ENCODE data around the gene SEMA3F. TPM values are rescaled to one million over a fixed set of nuclear protein-coding genes. Genes with fewer than 3 reads are reported as not detected.

The SEMA3F gene
- total RNA-seq, 2 experiments from 2014 or later: not detected

DNA sequence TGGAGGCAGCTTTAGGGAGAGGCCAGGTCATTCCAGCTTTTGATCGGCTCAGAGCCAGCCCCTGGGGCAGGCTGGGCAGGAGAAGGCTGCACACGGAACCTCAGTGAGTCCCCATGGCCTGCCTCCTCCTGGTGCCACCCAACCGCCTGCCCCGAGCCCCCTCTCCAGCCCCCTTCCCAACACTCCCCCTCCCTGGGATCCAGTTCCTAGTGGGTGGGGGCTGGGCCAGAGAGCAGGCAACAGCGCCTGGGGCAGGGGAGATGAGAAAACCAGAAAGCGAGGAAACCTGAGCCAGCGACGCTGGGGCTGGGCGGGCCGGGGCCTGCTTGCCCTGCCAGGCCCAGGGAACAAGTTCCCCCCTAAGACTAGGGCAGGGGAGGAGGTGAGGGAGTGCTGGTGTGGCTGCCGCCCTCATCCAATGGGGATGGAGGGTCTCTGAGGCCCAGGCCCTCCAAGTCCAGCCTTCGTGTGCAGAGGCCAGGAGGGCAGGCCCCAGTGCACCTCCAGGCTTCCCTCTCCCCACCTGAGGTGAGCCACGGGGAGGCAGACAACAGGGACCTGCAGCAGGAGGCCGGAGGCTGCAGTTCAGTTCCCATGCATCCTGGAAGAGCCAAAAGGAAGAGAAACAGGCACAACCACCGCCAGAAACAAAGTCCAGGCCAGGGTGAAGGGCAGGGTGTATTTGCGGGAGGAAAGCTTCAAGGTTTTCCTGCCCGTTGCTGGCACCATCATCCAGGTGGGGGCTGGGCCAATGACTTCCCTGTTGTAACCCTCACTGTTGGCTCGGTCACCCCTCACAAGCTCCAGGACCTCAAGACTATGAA lies 4.0 kb upstream of the SEMA3F start:
- H3K4me1 Mint-ChIP-seq: peaks cover 11% of the 10 kb centered on the region
- H3K27ac Mint-ChIP-seq: no peak overlapping the region
- POLR2A ChIA-PET: no interaction called here
- H3K4me3 Mint-ChIP-seq: no peak overlapping the region
- CTCF ChIA-PET: interaction anchor here (0.5 to 0.9 kb wide), 3 partner anchors 13 to 442 kb away, joined by 3 read pairs; no protein-coding TSS in a partner anchor
- no peak for DNase-seq
- peaks cover 24% of the 10 kb centered on the region for H3K27me3 Mint-ChIP-seq
- H3K9me3 Mint-ChIP-seq: no peaks in the 10 kb centered on the region
- no peaks in the 10 kb centered on the region for H3K36me3 Mint-ChIP-seq (ENCODE audit: low read depth)

GRCh38 chr3:50151728-50152127 lies 3.4 kb upstream of the SEMA3F start:
- Mint-ChIP-seq H3K9me3 (no peaks in the 10 kb centered on the region), H3K4me3 (no peak overlapping the region), H3K27ac (no peak overlapping the region), H3K4me1 (peaks cover 11% of the 10 kb centered on the region), H3K36me3 (ENCODE audit: low read depth) (no peaks in the 10 kb centered on the region), H3K27me3 (peaks cover 29% of the 10 kb centered on the region)
- CTCF ChIA-PET: no interaction called here
- no peak for DNase-seq
- POLR2A ChIA-PET: no interaction called here

- ChIA-PET CTCF (no interaction called here), POLR2A (no interaction called here)
- Mint-ChIP-seq H3K4me3 (peak overlapping the region; percentile 63), H3K9me3 (no peaks in the 10 kb centered on the region), H3K27me3 (peaks cover 42% of the 10 kb centered on the region), H3K27ac (no peak overlapping the region), H3K4me1 (peaks cover 11% of the 10 kb centered on the region), H3K36me3 (ENCODE audit: low read depth) (no peaks in the 10 kb centered on the region)
- DNase-seq: no peak
Observed at GRCh38 chr3:50153782-50154475, 1.2 kb upstream of the SEMA3F start.

DNA sequence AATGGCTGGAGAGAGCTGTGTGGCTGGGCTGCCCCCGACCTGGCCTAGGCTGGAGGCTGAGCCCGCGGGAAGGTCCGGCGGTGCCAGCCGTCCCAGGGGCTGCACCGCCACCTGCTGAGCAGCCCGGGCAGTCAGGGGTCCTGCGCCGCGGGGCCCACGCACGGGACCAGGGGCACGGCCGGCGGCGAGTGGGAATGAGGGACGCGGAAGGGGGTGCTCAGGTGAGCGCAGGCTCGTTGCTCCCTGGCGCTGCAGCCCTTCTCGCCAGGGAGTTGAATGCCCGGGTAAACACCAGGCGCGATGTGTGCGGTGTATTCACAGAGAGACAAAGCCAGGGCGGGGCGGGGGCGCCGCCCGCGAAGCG lies 666 bp upstream of the SEMA3F start:
- H3K4me3 Mint-ChIP-seq: peak overlapping the region; percentile 63
- POLR2A ChIA-PET: no interaction called here
- no peaks in the 10 kb centered on the region for H3K9me3 Mint-ChIP-seq
- CTCF ChIA-PET: no interaction called here
- DNase-seq: no peak
- H3K27me3 Mint-ChIP-seq: peaks cover 42% of the 10 kb centered on the region
- no peaks in the 10 kb centered on the region for H3K36me3 Mint-ChIP-seq (ENCODE audit: low read depth)
- no peak overlapping the region for H3K27ac Mint-ChIP-seq
- H3K4me1 Mint-ChIP-seq: peaks cover 11% of the 10 kb centered on the region

DNA sequence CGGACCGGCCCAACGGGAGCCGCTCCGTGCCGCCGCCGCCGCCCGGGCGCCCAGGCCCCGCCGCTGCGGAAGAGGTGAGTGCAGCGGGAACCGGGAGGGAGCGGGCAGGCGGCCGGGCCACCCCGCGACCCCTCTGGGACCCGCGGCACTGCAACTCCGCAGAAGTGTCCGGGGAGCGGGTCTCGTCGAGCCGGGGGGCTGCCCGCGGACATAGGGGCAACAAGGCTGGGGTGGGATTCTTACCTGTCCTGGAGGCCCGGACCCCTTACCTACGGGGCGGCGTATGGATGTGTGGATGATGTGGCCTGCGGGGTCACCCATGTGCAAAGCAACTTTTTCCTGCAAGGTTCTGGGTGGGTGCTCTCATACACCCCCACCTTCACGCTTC lies 361 bp downstream of the SEMA3F start:
- peaks cover 42% of the 10 kb centered on the region for H3K27me3 Mint-ChIP-seq
- no peak overlapping the region for H3K27ac Mint-ChIP-seq
- no peaks in the 10 kb centered on the region for H3K9me3 Mint-ChIP-seq
- CTCF ChIA-PET: no interaction called here
- POLR2A ChIA-PET: no interaction called here
- peak overlapping the region; percentile 69 for H3K4me3 Mint-ChIP-seq
- peaks cover 11% of the 10 kb centered on the region for H3K4me1 Mint-ChIP-seq
- no peak for DNase-seq
- H3K36me3 Mint-ChIP-seq (ENCODE audit: low read depth): no peaks in the 10 kb centered on the region

- DNase-seq: no peak
Observed at GRCh38 chr3:50155891-50156290, 767 bp downstream of the SEMA3F start.

DNA sequence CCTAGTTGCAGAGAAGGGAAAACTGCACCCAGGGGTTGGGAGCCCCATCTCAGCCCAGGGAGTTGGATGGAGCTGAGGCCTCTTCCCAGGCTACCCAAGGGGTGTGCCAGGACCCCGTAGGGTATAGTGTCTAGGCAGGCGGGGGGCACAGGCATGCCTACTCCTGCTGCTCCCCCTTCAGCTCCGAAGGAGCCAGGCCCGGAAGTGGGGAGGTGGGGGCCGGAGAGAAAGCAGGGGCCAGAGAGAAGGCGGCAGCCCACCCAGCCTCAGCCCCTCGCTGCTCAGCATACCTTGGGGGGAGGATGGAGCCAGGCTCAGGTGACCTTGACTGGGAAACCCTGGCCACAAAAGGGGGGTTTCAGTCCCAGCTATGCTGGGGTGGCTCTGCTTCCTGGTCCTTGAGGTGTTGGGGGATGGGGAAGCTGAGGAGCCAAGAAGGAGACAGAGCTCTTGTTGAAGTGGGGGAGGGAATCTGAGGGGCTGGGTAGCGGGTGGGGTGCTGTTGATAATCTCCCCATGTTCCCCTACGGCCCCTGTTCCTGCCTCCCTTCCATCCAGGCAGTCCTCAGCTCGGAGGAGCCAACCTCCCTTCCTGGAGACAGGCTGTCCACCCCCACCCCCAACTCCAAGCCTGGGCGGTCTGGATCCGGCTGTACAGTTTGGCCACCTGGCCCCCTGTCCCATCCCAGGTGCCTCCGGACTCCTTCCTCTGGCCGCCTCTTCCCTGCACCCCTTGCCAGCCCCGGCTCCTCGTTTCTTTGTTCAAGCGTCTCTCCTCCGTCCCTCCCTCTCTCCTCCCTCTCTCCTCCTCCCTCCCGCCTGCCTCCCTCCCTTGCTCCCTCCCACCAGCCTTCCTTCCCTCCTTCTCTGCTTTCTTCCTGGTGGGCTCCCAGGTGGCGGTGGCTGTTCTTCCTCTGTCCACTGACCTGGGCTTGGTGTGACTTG lies 1.7 kb downstream of the SEMA3F start:
- Mint-ChIP-seq H3K36me3 (ENCODE audit: low read depth) (no peaks in the 10 kb centered on the region), H3K4me3 (no peak overlapping the region)
- CTCF ChIA-PET: interaction anchor here (0.6 to 2.2 kb wide), 7 partner anchors 13 to 136 kb away, joined by 3 to 6 read pairs (median 3); partner anchors contain the start of gene IFRD2

More at GRCh38 chr3:50155891-50156290, 767 bp downstream of the SEMA3F start:
- Mint-ChIP-seq H3K9me3 (no peaks in the 10 kb centered on the region), H3K36me3 (ENCODE audit: low read depth) (no peaks in the 10 kb centered on the region), H3K27me3 (peaks cover 42% of the 10 kb centered on the region), H3K4me1 (peaks cover 11% of the 10 kb centered on the region), H3K4me3 (peak overlapping the region; percentile 69), H3K27ac (peak overlapping the region; percentile 55)
- ChIA-PET CTCF (interaction anchor here (0.6 to 1.4 kb wide), 6 partner anchors 14 to 137 kb away, joined by 3 to 4 read pairs (median 3); partner anchors contain the start of gene IFRD2), POLR2A (no interaction called here)

GRCh38 chr3:50157827-50158529 lies 2.9 kb downstream of the SEMA3F start:
- no peaks in the 10 kb centered on the region for H3K9me3 Mint-ChIP-seq

More for the DNA sequence above, 1.7 kb downstream of the SEMA3F start:
- Mint-ChIP-seq H3K9me3 (no peaks in the 10 kb centered on the region), H3K4me1 (peaks cover 11% of the 10 kb centered on the region), H3K27me3 (peaks cover 42% of the 10 kb centered on the region), H3K27ac (no peak overlapping the region)
- POLR2A ChIA-PET: no interaction called here
- no peak for DNase-seq

GRCh38 chr3:50158530-50159146 lies 3.5 kb downstream of the SEMA3F start:
- H3K4me3 Mint-ChIP-seq: no peak overlapping the region
- H3K36me3 Mint-ChIP-seq (ENCODE audit: low read depth): no peaks in the 10 kb centered on the region
- H3K4me1 Mint-ChIP-seq: peaks cover 9% of the 10 kb centered on the region
- no peaks in the 10 kb centered on the region for H3K9me3 Mint-ChIP-seq
- ChIA-PET POLR2A (no interaction called here), CTCF (interaction anchor here (2.2 kb wide), 1 partner anchor 68 kb away, joined by 6 read pairs; no protein-coding TSS in a partner anchor)
- H3K27me3 Mint-ChIP-seq: peaks cover 31% of the 10 kb centered on the region
- H3K27ac Mint-ChIP-seq: no peak overlapping the region
- DNase-seq: no peak

More at GRCh38 chr3:50157827-50158529, 2.9 kb downstream of the SEMA3F start:
- ChIA-PET CTCF (interaction anchor here (2.2 kb wide), 1 partner anchor 69 kb away, joined by 6 read pairs; no protein-coding TSS in a partner anchor), POLR2A (no interaction called here)
- DNase-seq: no peak
- Mint-ChIP-seq H3K4me3 (no peak overlapping the region), H3K4me1 (peaks cover 11% of the 10 kb centered on the region), H3K27me3 (peaks cover 37% of the 10 kb centered on the region), H3K36me3 (ENCODE audit: low read depth) (no peaks in the 10 kb centered on the region), H3K27ac (no peak overlapping the region)

GRCh38 chr3:50160561-50160983 lies 5.4 kb downstream of the SEMA3F start:
- H3K27ac Mint-ChIP-seq: no peak overlapping the region
- peaks cover 23% of the 10 kb centered on the region for H3K27me3 Mint-ChIP-seq
- ChIA-PET CTCF (no interaction called here), POLR2A (no interaction called here)
- no peak for DNase-seq
- H3K4me3 Mint-ChIP-seq: no peak overlapping the region
- peaks cover 3% of the 10 kb centered on the region for H3K4me1 Mint-ChIP-seq
- H3K9me3 Mint-ChIP-seq: no peaks in the 10 kb centered on the region
- no peaks in the 10 kb centered on the region for H3K36me3 Mint-ChIP-seq (ENCODE audit: low read depth)

- no peak overlapping the region for H3K4me3 Mint-ChIP-seq
- no peak for DNase-seq
- H3K27ac Mint-ChIP-seq: no peak overlapping the region
- no peaks in the 10 kb centered on the region for H3K4me1 Mint-ChIP-seq
- H3K27me3 Mint-ChIP-seq: peaks cover 15% of the 10 kb centered on the region
- H3K9me3 Mint-ChIP-seq: no peaks in the 10 kb centered on the region
- POLR2A ChIA-PET: no interaction called here
- H3K36me3 Mint-ChIP-seq (ENCODE audit: low read depth): no peaks in the 10 kb centered on the region
- CTCF ChIA-PET: no interaction called here
Observed at GRCh38 chr3:50161320-50161719, 6.2 kb downstream of the SEMA3F start.
